ENCODE data around the gene NTN3.
A peak's percentile ranks its signal among the peaks of the same experiment; 100 is the strongest.

NTN3 gene

DNA sequence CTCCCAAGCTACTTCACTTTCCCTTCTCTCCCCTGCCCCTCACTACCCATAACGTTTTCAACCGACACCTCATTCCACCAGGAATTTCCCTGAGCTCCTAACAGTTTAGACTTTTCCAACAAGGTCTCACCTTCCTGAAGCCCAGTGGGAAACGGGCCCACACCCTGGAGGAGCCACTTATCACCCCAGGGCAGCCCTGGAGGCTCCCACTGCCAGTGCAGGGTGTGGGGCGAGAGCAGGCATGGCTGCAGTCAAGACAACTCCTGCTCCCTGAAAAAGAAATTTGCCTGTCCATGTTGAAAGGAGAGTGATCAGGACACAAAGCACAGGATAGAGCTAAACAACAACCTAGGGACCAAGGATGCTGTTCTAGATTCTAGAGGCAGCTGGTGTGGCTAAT, 43.6 kb upstream of the NTN3 start:
- peaks cover under 1% of the 10 kb centered on the region; the same call in 1 of the 2 replicates for H3K36me3 ChIP-seq (ENCODE audit: insufficient read depth, low read length)
- H3K4me2 ChIP-seq (ENCODE audit: low read depth, low read length, poor library complexity, severe bottlenecking), result peak overlapping the region; percentile 70
- H3K4me1 ChIP-seq (ENCODE audit: insufficient read depth, low read length, poor library complexity, severe bottlenecking), result peaks cover 17% of the 10 kb centered on the region
- no peaks in the 10 kb centered on the region for H3K27me3 ChIP-seq (ENCODE audit: insufficient read depth, low read length, poor library complexity, severe bottlenecking)
- H3K79me2 ChIP-seq (ENCODE audit: insufficient read depth, low read length), result peaks cover 40% of the 10 kb centered on the region
- peaks cover 10% of the 10 kb centered on the region for H4K20me1 ChIP-seq (ENCODE audit: insufficient read depth, low read length, poor library complexity, severe bottlenecking)
- H3K9ac ChIP-seq (ENCODE audit: low read depth, low read length, poor library complexity, severe bottlenecking), result peak overlapping the region; percentile 79
- no peaks in the 10 kb centered on the region for H3F3A ChIP-seq (ENCODE audit: low read depth)
- no peaks in the 10 kb centered on the region for H3K9me3 ChIP-seq (ENCODE audit: insufficient read depth, low read depth, low read length)
- TF ChIP-seq, protein P1, sequence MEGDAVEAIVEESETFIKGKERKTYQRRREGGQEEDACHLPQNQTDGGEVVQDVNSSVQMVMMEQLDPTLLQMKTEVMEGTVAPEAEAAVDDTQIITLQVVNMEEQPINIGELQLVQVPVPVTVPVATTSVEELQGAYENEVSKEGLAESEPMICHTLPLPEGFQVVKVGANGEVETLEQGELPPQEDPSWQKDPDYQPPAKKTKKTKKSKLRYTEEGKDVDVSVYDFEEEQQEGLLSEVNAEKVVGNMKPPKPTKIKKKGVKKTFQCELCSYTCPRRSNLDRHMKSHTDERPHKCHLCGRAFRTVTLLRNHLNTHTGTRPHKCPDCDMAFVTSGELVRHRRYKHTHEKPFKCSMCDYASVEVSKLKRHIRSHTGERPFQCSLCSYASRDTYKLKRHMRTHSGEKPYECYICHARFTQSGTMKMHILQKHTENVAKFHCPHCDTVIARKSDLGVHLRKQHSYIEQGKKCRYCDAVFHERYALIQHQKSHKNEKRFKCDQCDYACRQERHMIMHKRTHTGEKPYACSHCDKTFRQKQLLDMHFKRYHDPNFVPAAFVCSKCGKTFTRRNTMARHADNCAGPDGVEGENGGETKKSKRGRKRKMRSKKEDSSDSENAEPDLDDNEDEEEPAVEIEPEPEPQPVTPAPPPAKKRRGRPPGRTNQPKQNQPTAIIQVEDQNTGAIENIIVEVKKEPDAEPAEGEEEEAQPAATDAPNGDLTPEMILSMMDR (conservative IDR thresholded peaks at IDR 0.05; ENCODE audit: low read length), result no peak
- TF ChIP-seq EZH2phosphoT487 (IDR thresholded peaks at IDR 0.05; ENCODE audit: borderline replicate concordance), result no peak
- peak overlapping the region; percentile 71 for H3K4me3 ChIP-seq (ENCODE audit: low read length, poor library complexity, severe bottlenecking)
- H2AFZ ChIP-seq (ENCODE audit: low read length), result no peak overlapping the region
- H3K9me2 ChIP-seq (replicated peaks; ENCODE audit: low read depth, low read length), result no peaks in the 10 kb centered on the region

DNA sequence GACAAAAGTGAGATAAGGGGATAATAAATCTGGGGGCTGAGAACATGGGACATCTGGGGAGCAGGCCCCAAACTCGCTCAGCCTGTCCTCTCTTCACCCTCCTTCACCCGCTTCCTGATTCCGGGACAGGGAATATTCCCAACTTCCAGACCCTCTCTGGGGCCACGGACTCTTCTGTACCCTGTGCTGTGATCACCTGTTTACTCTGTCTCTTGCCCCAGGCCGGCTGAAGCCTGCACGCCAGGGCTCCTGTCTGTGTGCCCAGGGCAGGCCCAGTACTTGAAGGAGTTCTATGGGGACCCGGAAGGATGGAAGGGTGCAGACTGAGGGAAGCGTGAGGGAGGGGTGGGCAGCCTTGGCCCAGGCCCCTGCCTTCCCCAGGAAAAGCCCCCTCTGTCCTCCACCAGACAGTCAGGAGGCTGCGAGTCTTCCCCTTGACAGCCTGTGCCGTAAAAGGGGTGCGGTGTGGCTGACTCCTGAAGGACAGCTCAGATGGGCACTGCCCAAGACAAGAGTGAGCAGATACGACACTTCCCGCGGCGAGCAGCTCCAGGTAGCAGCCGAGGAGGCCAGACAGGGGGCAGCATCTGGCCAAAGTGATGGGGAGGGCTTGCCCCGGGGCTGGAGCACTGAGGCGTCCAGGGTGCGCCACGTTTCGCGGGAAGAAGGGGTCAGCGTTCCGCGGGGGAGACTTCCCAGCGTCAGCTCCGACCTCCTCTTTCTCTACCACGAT, 42.9 kb upstream of the NTN3 start:
- H3K9me2 ChIP-seq (replicated peaks; ENCODE audit: low read depth, low read length), result no peaks in the 10 kb centered on the region
- H2AFZ ChIP-seq (ENCODE audit: low read length), result peak overlapping the region; percentile 64
- peaks cover 10% of the 10 kb centered on the region for H4K20me1 ChIP-seq (ENCODE audit: insufficient read depth, low read length, poor library complexity, severe bottlenecking)
- H3K79me2 ChIP-seq (ENCODE audit: insufficient read depth, low read length), result peaks cover 47% of the 10 kb centered on the region
- H3K27me3 ChIP-seq (ENCODE audit: insufficient read depth, low read length, poor library complexity, severe bottlenecking), result no peaks in the 10 kb centered on the region
- TF ChIP-seq, protein P1 (conservative IDR thresholded peaks at IDR 0.05; ENCODE audit: low read length), result no peak
- no peak for TF ChIP-seq EZH2phosphoT487 (IDR thresholded peaks at IDR 0.05; ENCODE audit: borderline replicate concordance)
- H3K36me3 ChIP-seq (ENCODE audit: insufficient read depth, low read length), result peaks cover 8% of the 10 kb centered on the region; the same call in 1 of the 2 replicates
- H3K9ac ChIP-seq (ENCODE audit: low read depth, low read length, poor library complexity, severe bottlenecking), result peak overlapping the region; percentile 79
- peak overlapping the region; percentile 70 for H3K4me2 ChIP-seq (ENCODE audit: low read depth, low read length, poor library complexity, severe bottlenecking)
- H3K4me3 ChIP-seq (ENCODE audit: low read length, poor library complexity, severe bottlenecking), result peak overlapping the region; percentile 71
- no peaks in the 10 kb centered on the region for H3F3A ChIP-seq (ENCODE audit: low read depth)
- H3K9me3 ChIP-seq (ENCODE audit: insufficient read depth, low read depth, low read length), result no peaks in the 10 kb centered on the region
- H3K4me1 ChIP-seq (ENCODE audit: insufficient read depth, low read length, poor library complexity, severe bottlenecking), result peaks cover 17% of the 10 kb centered on the region

DNA sequence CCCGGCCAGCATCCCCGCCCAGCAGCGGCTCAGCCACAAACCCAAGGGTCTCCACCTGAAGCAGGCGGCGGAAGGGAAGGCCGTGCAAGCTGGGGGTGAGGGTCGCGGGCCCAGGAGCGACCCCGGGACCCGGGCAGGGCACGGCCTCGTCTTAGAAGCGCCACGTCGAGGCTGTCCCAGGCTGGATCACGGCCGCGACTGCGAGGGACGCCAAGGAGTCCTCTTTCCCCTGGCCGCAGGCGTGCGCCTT, 42.4 kb upstream of the NTN3 start:
- H4K20me1 ChIP-seq (ENCODE audit: insufficient read depth, low read length, poor library complexity, severe bottlenecking), result peaks cover 10% of the 10 kb centered on the region
- H3K36me3 ChIP-seq (ENCODE audit: insufficient read depth, low read length), result peaks cover 9% of the 10 kb centered on the region; the same call in 1 of the 2 replicates
- H3K4me3 ChIP-seq (ENCODE audit: low read length, poor library complexity, severe bottlenecking), result peak overlapping the region; percentile 71
- H3K9me3 ChIP-seq (ENCODE audit: insufficient read depth, low read depth, low read length), result no peaks in the 10 kb centered on the region
- peaks cover 48% of the 10 kb centered on the region for H3K79me2 ChIP-seq (ENCODE audit: insufficient read depth, low read length)
- no peaks in the 10 kb centered on the region for H3K27me3 ChIP-seq (ENCODE audit: insufficient read depth, low read length, poor library complexity, severe bottlenecking)
- peak overlapping the region; percentile 64 for H2AFZ ChIP-seq (ENCODE audit: low read length)
- TF ChIP-seq, protein P1 (conservative IDR thresholded peaks at IDR 0.05; ENCODE audit: low read length), result no peak
- no peak for TF ChIP-seq EZH2phosphoT487 (IDR thresholded peaks at IDR 0.05; ENCODE audit: borderline replicate concordance)
- no peaks in the 10 kb centered on the region for H3K9me2 ChIP-seq (replicated peaks; ENCODE audit: low read depth, low read length)
- peak overlapping the region; percentile 79 for H3K9ac ChIP-seq (ENCODE audit: low read depth, low read length, poor library complexity, severe bottlenecking)
- peaks cover 17% of the 10 kb centered on the region for H3K4me1 ChIP-seq (ENCODE audit: insufficient read depth, low read length, poor library complexity, severe bottlenecking)
- peak overlapping the region; percentile 70 for H3K4me2 ChIP-seq (ENCODE audit: low read depth, low read length, poor library complexity, severe bottlenecking)
- H3F3A ChIP-seq (ENCODE audit: low read depth), result no peaks in the 10 kb centered on the region

Measured in Loucy (cell line).